Panc1 (cell line): Measurements from ENCODE around the gene CELA1. TPM values are rescaled to one million over a fixed set of nuclear protein-coding genes. Genes with fewer than 3 reads are reported as not detected.
"Not testable (repeated sequence)": the region's sequence is repeated elsewhere in the genome, so short reads cannot be mapped to it uniquely, and the experiment has no call there.

ENCODE experiments used
- ATAC-seq: fragments of 200-7000 bp; cut with Tn5 transposase; 2 replicates; pipeline ENCODE4 v1.9.1; 2020; ENCODE audit warnings: mild to moderate bottlenecking, moderate library complexity
- BruUV-seq: library from RNA; stranded (reverse); fragments of 400-500 nt; replicated peaks from 2 replicates; lab custom pipeline; 2021; lab: Mats Ljungman, UMichigan
- CTCF ChIA-PET: fragments of 300-600 bp; sonication (Branson Sonifier 250); formaldehyde crosslinking; loops from one replicate; lab custom pipeline; 2022; ENCODE audit warnings: antibody characterized with exemption; lab: Charles Lee
- POLR2A ChIA-PET: fragments of 300-600 bp; sonication (Branson Sonifier 250); formaldehyde crosslinking; loops from one replicate; lab custom pipeline; 2022; ENCODE audit warnings: antibody characterized with exemption; lab: Charles Lee
- DNase-seq: peaks from one replicate; pipeline ENCODE4 v3.0.0-alpha.2; 2010; ENCODE audit warnings: low read depth, low spot score
- H3K27ac ChIP-seq: 2 replicates; pipeline ENCODE4 v1.5.1; 2011; ENCODE audit warnings: mild to moderate bottlenecking, low read length, inconsistent platforms
- H3K27me3 ChIP-seq: fragments of 200-500 bp; sonication (Bioruptor generic); 2 replicates; pipeline ENCODE4 v1.6.0; 2014; ENCODE audit warnings: low read length, inconsistent platforms; ENCODE audit not compliant: control insufficient read depth, insufficient read depth
- H3K36me3 ChIP-seq: fragments of 200-500 bp; sonication (Bioruptor generic); 2 replicates; pipeline ENCODE4 v1.5.1; 2014; ENCODE audit warnings: inconsistent platforms, mild to moderate bottlenecking, low read length, moderate library complexity; ENCODE audit not compliant: control insufficient read depth, insufficient read depth
- H3K4me1 ChIP-seq: 2 replicates; pipeline ENCODE4 v1.5.1; 2011; ENCODE audit warnings: inconsistent platforms, mild to moderate bottlenecking, low read length, moderate library complexity; ENCODE audit not compliant: control insufficient read depth, insufficient read depth
- H3K4me3 ChIP-seq, 2 experiments: 2 replicates each; pipeline ENCODE4 v1.5.1; 2011 to 2012; ENCODE audit warnings: low read depth in 2 of 2, low read length in 2 of 2, mild to moderate bottlenecking in 2 of 2, inconsistent platforms in 1 of 2, moderate library complexity in 1 of 2
- H3K9me3 ChIP-seq: fragments of 200-500 bp; sonication (Bioruptor generic); 2 replicates; pipeline ENCODE4 v1.5.1; 2014; ENCODE audit warnings: low read depth, mild to moderate bottlenecking, inconsistent platforms, low read length, moderate library complexity; ENCODE audit not compliant: control insufficient read depth, insufficient read depth
- POLR2AphosphoS5 ChIP-seq: IDR thresholded peaks from 2 replicates; pipeline ENCODE4 v1.6.1; 2012; ENCODE audit warnings: mild to moderate bottlenecking, low read depth, low read length, moderate library complexity
- REST ChIP-seq, 2 experiments: IDR thresholded peaks; 2 replicates each; pipeline ENCODE4 v1.6.1; 2011 to 2012; ENCODE audit warnings: low read depth in 2 of 2, control low read depth in 1 of 2, low read length in 1 of 2, mild to moderate bottlenecking in 1 of 2, moderate library complexity in 1 of 2; ENCODE audit not compliant: insufficient read depth in 1 of 2
- SIN3A ChIP-seq: IDR thresholded peaks from 2 replicates; pipeline ENCODE4 v1.6.1; 2012; ENCODE audit warnings: low read depth, mild to moderate bottlenecking, low read length, moderate library complexity, borderline replicate concordance; ENCODE audit not compliant: insufficient read depth
- TCF7L2 ChIP-seq: IDR thresholded peaks from 2 replicates; pipeline ENCODE4 v1.6.1; 2011; ENCODE audit warnings: mild to moderate bottlenecking, low read depth, low read length, inconsistent platforms
- in situ Hi-C: cut with HindIII; loops from 2 replicates; pipeline ENCODE4 v1.10.0; 2016; ENCODE audit warnings: low sequenced_read_pairs, low pct_unique_long_range_greater_than_20kb
- intact Hi-C: fragments of 100-400 bp; cut with micrococcal nuclease; formaldehyde crosslinking; loops from one replicate; pipeline ENCODE4 v1.10.0; 2022; ENCODE audit not compliant: unreplicated experiment
- total RNA-seq: library from RNA; stranded (reverse); gene quantifications from one replicate; pipeline ENCODE4 v1.2.1, GENCODE V29; 2021; ENCODE audit not compliant: unreplicated experiment
- TF ChIP-seq, protein P1 (sequence below): fragments of 450-650 bp; IDR thresholded peaks from 2 replicates; pipeline ENCODE4 v1.5.1; 2017; ENCODE audit warnings: mild to moderate bottlenecking

The CELA1 gene
- total RNA-seq, 1 experiment from 2014 or later: not detected

DNA sequence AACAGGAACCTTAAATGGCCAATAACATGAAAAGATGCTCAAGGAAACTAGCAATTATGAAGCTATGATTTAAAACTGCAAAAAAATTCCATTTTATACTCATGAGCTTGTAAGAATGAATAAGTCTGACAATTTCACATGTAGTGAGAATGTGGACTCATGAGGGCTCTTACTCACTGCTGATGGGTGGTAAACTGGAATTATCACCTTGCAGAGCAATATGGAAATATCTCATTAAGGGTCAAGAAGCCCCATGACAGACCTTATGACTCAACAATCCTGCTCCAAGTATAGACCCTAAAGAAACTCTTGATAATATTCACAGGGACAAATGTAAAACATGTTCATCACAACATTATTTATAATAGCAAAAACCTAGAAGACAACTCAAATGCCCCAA lies 52.8 kb downstream of the CELA1 start:
- Histone ChIP-seq H3K4me3 (no peak overlapping the region), H3K36me3 (no peaks in the 10 kb centered on the region), H3K27me3 (no peaks in the 10 kb centered on the region), H3K27ac (no peak overlapping the region), H3K4me1 (no peaks in the 10 kb centered on the region), H3K9me3 (no peaks in the 10 kb centered on the region)
- TF ChIP-seq REST (IDR thresholded peaks at IDR 0.05; ENCODE audit: insufficient read depth in 1 of 2, low read depth in 2 of 2, low read length in 1 of 2) (no peak), TCF7L2 (no peak), POLR2AphosphoS5 (no peak), SIN3A (no peak)
- TF ChIP-seq, protein P1, sequence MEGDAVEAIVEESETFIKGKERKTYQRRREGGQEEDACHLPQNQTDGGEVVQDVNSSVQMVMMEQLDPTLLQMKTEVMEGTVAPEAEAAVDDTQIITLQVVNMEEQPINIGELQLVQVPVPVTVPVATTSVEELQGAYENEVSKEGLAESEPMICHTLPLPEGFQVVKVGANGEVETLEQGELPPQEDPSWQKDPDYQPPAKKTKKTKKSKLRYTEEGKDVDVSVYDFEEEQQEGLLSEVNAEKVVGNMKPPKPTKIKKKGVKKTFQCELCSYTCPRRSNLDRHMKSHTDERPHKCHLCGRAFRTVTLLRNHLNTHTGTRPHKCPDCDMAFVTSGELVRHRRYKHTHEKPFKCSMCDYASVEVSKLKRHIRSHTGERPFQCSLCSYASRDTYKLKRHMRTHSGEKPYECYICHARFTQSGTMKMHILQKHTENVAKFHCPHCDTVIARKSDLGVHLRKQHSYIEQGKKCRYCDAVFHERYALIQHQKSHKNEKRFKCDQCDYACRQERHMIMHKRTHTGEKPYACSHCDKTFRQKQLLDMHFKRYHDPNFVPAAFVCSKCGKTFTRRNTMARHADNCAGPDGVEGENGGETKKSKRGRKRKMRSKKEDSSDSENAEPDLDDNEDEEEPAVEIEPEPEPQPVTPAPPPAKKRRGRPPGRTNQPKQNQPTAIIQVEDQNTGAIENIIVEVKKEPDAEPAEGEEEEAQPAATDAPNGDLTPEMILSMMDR: no peak
- DNase-seq (no peak), ATAC-seq (no peak)
- in situ Hi-C loops (no loop called here), intact Hi-C loops (no loop called here)
- POLR2A ChIA-PET: no interaction called here
- no TSS peak for BruUV-seq
- CTCF ChIA-PET: interaction anchor here (0.6 kb wide), 1 partner anchor 76 kb away, joined by 3 read pairs; no protein-coding TSS in a partner anchor

GRCh38 chr12:51291603-51292513 lies 54.6 kb downstream of the CELA1 start:
- in situ Hi-C loops, BruUV-seq: not testable (repeated sequence)
- CTCF ChIA-PET: interaction anchor here (0.6 kb wide), 1 partner anchor 123 kb away, joined by 5 read pairs; no protein-coding TSS in a partner anchor

More at GRCh38 chr12:51291603-51292513, 54.6 kb downstream of the CELA1 start:
- intact Hi-C loops, H3K36me3 ChIP-seq, H3K27me3 ChIP-seq, H3K4me3 ChIP-seq, H3K9me3 ChIP-seq, H3K27ac ChIP-seq, DNase-seq, H3K4me1 ChIP-seq: not testable (repeated sequence)
- ATAC-seq: peak; percentile 70; the same call in 1 of the 2 replicates
- POLR2A ChIA-PET: interaction anchor here (0.6 to 0.7 kb wide), 2 partner anchors 133 to 146 kb away, joined by 7 read pairs; no protein-coding TSS in a partner anchor
